Effector memory CD8-positive, alpha-beta T cell (primary cell): ENCODE results near the gene PAK3.

Experiments
- ATAC-seq: fragments of 150-1000 bp; cut with Tn5 transposase; replicated peaks from 2 replicates; pipeline ENCODE4 v1.10.0; 2021; ENCODE audit warnings: mild to moderate bottlenecking, moderate library complexity
- DNase-seq, 3 experiments: peaks; one replicate each; pipeline ENCODE4 v3.0.0; 2021
- H3K27ac Mint-ChIP-seq, 2 donors: one replicate each; pipeline ENCODE4 v1.8.0; 2022; ENCODE audit warnings: mild to moderate bottlenecking in 2 of 2, mixed read lengths in 2 of 2, moderate library complexity in 2 of 2
- H3K27me3 Mint-ChIP-seq, 2 donors: one replicate each; pipeline ENCODE4 v1.8.0; 2022; ENCODE audit warnings: mixed read lengths in 2 of 2
- H3K36me3 Mint-ChIP-seq: one replicate; pipeline ENCODE4 v1.8.0; 2022; ENCODE audit warnings: mild to moderate bottlenecking, moderate library complexity, mixed read lengths; ENCODE audit not compliant: insufficient read depth
- H3K4me1 Mint-ChIP-seq, 2 donors: one replicate each; pipeline ENCODE4 v1.8.0; 2022; ENCODE audit warnings: low read depth in 2 of 2, mixed read lengths in 2 of 2
- H3K4me3 Mint-ChIP-seq, 2 donors: one replicate each; pipeline ENCODE4 v1.8.0; 2022; ENCODE audit warnings: mild to moderate bottlenecking in 2 of 2, mixed read lengths in 2 of 2, moderate library complexity in 2 of 2
- H3K9me3 Mint-ChIP-seq, 2 donors: one replicate each; pipeline ENCODE4 v1.8.0; 2022; ENCODE audit warnings: mixed read lengths in 2 of 2

The PAK3 gene

GRCh38 chrX:111110098-111110775 is 14.2 kb downstream of the PAK3 start:
- no peaks in the 10 kb centered on the region for H3K36me3 Mint-ChIP-seq
- H3K27ac Mint-ChIP-seq: no peak overlapping the region
- ATAC-seq (no peak), DNase-seq (no peak)
- no peaks in the 10 kb centered on the region for H3K9me3 Mint-ChIP-seq
- no peaks in the 10 kb centered on the region for H3K4me1 Mint-ChIP-seq
- no peak overlapping the region for H3K4me3 Mint-ChIP-seq
- no peaks in the 10 kb centered on the region for H3K27me3 Mint-ChIP-seq

DNA sequence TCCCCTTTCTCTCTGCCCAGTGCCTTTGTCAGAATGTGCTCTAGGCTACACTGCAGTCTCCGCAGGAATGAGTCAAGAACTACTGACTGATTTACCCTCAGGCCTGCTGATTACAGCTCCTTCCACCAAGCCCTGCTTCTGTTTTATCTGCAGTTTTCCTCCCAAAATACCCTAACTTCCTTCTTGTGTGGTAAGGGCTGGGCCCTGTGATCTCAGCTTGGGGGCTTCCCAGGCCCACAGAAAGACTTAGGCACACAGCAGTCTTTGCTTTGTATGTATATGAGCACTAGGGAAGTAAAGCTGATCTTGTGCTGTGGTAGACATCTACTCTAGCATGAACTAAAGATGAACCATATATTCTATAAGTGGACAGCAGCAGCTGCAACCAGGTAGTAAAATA is 18.8 kb downstream of the PAK3 start:
- no peaks in the 10 kb centered on the region for H3K4me1 Mint-ChIP-seq
- ATAC-seq: no peak
- no peak overlapping the region for H3K4me3 Mint-ChIP-seq
- H3K36me3 Mint-ChIP-seq: no peaks in the 10 kb centered on the region
- no peaks in the 10 kb centered on the region for H3K9me3 Mint-ChIP-seq
- no peaks in the 10 kb centered on the region for H3K27me3 Mint-ChIP-seq
- no peak for DNase-seq
- H3K27ac Mint-ChIP-seq: no peak overlapping the region

DNA sequence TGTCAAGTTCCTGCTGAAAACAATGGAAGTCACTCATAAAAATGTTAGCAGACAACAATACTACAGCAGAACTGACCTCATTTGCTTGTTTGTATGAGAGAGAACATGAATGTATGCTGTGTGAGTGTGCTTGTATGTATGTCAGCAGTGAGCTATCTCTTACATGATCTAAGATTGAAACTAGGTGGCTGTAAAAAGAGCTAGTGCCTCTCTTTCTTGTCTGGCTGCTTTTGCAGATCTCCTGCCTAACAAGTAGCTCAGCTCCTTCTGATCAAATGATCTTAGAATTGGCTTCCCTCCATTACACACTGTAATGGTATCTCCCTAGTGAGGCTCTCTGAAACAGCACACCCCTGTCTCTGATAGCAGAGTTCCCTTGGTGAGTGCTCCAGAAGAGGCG is 20.7 kb downstream of the PAK3 start:
- Mint-ChIP-seq H3K27ac (no peak overlapping the region), H3K4me3 (no peak overlapping the region), H3K9me3 (no peaks in the 10 kb centered on the region), H3K36me3 (no peaks in the 10 kb centered on the region), H3K27me3 (no peaks in the 10 kb centered on the region), H3K4me1 (no peaks in the 10 kb centered on the region)
- DNase-seq: no peak
- ATAC-seq: no peak

GRCh38 chrX:111119341-111119740 is 23.4 kb downstream of the PAK3 start:
- Mint-ChIP-seq H3K4me1 (peaks cover 3 to 4% of the 10 kb centered on the region in 2 donors), H3K9me3 (no peaks in the 10 kb centered on the region), H3K4me3 (no peak overlapping the region), H3K27me3 (no peaks in the 10 kb centered on the region), H3K27ac (no peak overlapping the region), H3K36me3 (no peaks in the 10 kb centered on the region)
- DNase-seq: no peak
- ATAC-seq: no peak

GRCh38 chrX:111123125-111123524 is 27.1 kb downstream of the PAK3 start:
- H3K27ac Mint-ChIP-seq: peak overlapping the region; percentile 93 to 98
- H3K36me3 Mint-ChIP-seq: no peaks in the 10 kb centered on the region
- peak in 1 of 3 experiments; percentile 1 for DNase-seq
- H3K4me3 Mint-ChIP-seq: peak overlapping the region; percentile 76 to 79
- ATAC-seq: peak; percentile 50
- no peaks in the 10 kb centered on the region for H3K9me3 Mint-ChIP-seq
- no peaks in the 10 kb centered on the region for H3K27me3 Mint-ChIP-seq
- peaks cover 3 to 4% of the 10 kb centered on the region in 2 donors for H3K4me1 Mint-ChIP-seq

GRCh38 chrX:111123606-111124179 is 27.7 kb downstream of the PAK3 start:
- H3K27me3 Mint-ChIP-seq: no peaks in the 10 kb centered on the region
- no peaks in the 10 kb centered on the region for H3K36me3 Mint-ChIP-seq
- peak overlapping the region; percentile 93 to 98 for H3K27ac Mint-ChIP-seq
- ATAC-seq: peak; percentile 43
- H3K4me1 Mint-ChIP-seq: peaks cover 3 to 4% of the 10 kb centered on the region in 2 donors
- no peak for DNase-seq
- peak overlapping the region; percentile 76 to 79 for H3K4me3 Mint-ChIP-seq
- no peaks in the 10 kb centered on the region for H3K9me3 Mint-ChIP-seq

DNA sequence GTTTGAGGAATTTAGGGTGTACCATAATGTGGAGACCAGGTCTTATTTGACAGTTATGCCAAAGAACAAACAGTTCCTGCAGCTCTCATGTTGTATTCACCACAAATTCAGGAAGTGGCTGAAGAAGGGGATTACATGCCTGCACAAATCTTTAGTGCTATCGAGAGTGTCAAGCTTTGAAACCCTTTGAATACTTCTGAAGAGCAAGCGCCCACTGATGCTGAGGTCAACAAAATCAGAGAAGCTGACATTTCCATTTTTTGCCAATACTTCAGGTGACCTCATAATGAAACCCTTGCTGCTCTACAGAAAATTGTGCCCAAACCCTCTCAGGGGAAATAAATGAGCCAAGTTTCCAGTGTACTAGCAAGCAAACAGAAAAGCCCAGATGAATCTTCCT is 28.4 kb downstream of the PAK3 start:
- Mint-ChIP-seq H3K27ac (no peak overlapping the region), H3K4me1 (peaks cover 3 to 4% of the 10 kb centered on the region in 2 donors), H3K9me3 (no peaks in the 10 kb centered on the region), H3K27me3 (peaks cover 0 to under 1% of the 10 kb centered on the region in 2 donors), H3K4me3 (no peak overlapping the region), H3K36me3 (no peaks in the 10 kb centered on the region)
- DNase-seq: no peak
- ATAC-seq: peak; percentile 12

DNA sequence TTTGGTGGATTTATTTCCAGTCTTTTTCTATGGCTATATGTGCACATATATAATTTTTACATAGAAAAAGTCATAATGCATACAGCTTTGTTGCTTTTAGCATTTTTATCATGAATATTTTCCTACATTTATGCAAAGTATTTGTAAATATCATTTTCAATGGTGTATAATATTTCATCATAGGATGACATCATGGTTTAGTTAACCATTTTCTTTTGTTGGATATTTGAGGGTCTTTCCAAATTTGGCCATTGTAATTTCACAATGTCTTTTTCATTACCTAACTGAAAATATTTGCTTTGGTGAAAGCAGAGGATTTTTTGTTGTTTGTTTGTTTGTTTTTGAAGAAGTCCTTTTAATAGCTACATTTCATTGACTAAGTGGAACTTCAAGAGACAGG is 31.0 kb downstream of the PAK3 start:
- Mint-ChIP-seq H3K27me3 (peaks cover 0 to 5% of the 10 kb centered on the region in 2 donors), H3K36me3 (no peaks in the 10 kb centered on the region), H3K9me3 (no peaks in the 10 kb centered on the region), H3K4me3 (no peak overlapping the region), H3K4me1 (peaks cover 3 to 4% of the 10 kb centered on the region in 2 donors), H3K27ac (no peak overlapping the region)
- no peak for ATAC-seq
- no peak for DNase-seq

GRCh38 chrX:111129921-111130320 is 33.9 kb downstream of the PAK3 start:
- DNase-seq (no peak), ATAC-seq (no peak)
- Mint-ChIP-seq H3K27me3 (peaks cover 0 to 5% of the 10 kb centered on the region in 2 donors), H3K36me3 (no peaks in the 10 kb centered on the region), H3K4me3 (no peak overlapping the region), H3K4me1 (no peaks in the 10 kb centered on the region), H3K9me3 (no peaks in the 10 kb centered on the region), H3K27ac (no peak overlapping the region)

DNA sequence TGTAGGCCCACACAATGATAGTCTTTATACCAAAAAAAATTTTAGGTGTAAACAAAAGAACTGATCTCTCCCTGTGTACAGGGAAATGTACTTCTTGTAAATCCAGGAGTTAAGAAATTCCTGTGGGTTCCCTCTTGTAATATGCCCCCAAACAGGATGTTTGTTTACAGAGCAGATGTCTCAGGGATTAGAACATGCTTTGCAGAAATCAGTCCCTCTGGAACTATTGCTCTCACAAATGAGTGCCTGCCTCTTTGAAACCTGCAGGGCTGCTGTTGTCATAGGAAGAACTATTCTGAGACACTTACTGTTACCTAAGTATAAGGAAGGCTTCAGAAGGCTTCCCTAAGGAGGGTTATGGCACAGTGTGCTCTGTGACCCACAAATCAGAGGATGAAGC is 35.6 kb downstream of the PAK3 start:
- no peaks in the 10 kb centered on the region for H3K4me1 Mint-ChIP-seq
- H3K36me3 Mint-ChIP-seq: no peaks in the 10 kb centered on the region
- no peak overlapping the region for H3K4me3 Mint-ChIP-seq
- DNase-seq (no peak), ATAC-seq (no peak)
- H3K27ac Mint-ChIP-seq: no peak overlapping the region
- no peaks in the 10 kb centered on the region for H3K9me3 Mint-ChIP-seq
- peaks cover 0 to 5% of the 10 kb centered on the region in 2 donors for H3K27me3 Mint-ChIP-seq

- DNase-seq: no peak
- ATAC-seq: no peak
- H3K27me3 Mint-ChIP-seq: peaks cover 0 to 8% of the 10 kb centered on the region in 2 donors
- no peaks in the 10 kb centered on the region for H3K9me3 Mint-ChIP-seq
- H3K36me3 Mint-ChIP-seq: no peaks in the 10 kb centered on the region
- no peaks in the 10 kb centered on the region for H3K4me1 Mint-ChIP-seq
- no peak overlapping the region for H3K27ac Mint-ChIP-seq
- no peak overlapping the region for H3K4me3 Mint-ChIP-seq
These were observed 37.4 kb downstream of the PAK3 start for GRCh38 chrX:111133389-111133788.

DNA sequence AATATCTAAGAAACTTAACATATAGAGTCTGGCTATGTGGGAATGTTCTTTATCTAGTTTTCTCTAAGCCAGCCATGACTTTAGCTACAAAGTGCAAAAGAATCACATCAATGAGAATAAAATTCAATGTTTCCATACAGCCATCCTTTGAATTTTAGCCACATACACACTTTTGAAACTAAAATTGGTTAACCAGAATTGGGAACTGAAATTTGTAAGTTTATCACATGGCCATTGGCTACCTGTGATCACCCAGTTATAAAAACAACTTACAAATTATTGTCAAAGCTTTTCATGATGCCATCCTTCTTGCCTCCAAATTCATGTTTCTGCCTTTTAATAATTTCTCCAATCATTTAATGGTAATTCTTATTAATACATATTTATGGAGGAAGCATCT is 49.9 kb downstream of the PAK3 start:
- Mint-ChIP-seq H3K9me3 (no peaks in the 10 kb centered on the region), H3K27ac (no peak overlapping the region), H3K4me3 (no peak overlapping the region), H3K27me3 (peaks cover 0 to 8% of the 10 kb centered on the region in 2 donors), H3K4me1 (no peaks in the 10 kb centered on the region), H3K36me3 (no peaks in the 10 kb centered on the region)
- no peak for DNase-seq
- ATAC-seq: no peak

- no peaks in the 10 kb centered on the region for H3K4me1 Mint-ChIP-seq
- no peak for DNase-seq
- H3K27me3 Mint-ChIP-seq: peaks cover 5 to 9% of the 10 kb centered on the region in 2 donors
These were observed 55.8 kb downstream of the PAK3 start for GRCh38 chrX:111151764-111152163.

DNA sequence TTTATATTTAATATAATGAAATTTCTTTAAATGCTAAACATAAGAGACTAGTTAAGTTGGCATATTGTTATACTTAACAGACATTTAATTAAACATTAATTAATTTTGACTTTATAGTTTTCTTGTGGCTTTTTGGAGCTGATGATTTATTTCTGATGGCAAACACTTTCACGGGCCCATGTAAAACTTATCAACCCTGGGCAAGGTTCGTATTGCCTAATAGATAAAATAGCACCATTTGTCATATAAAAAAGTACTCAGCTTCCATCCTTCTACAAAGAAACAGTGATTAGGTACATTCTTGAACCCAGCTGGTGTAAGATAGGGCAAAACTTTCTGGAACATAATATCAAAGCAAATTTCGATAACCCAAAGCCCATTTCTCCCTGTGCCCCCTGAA is 63.2 kb downstream of the PAK3 start:
- Mint-ChIP-seq H3K4me1 (no peaks in the 10 kb centered on the region), H3K27ac (no peak overlapping the region), H3K27me3 (peaks cover 5 to 9% of the 10 kb centered on the region in 2 donors), H3K9me3 (no peaks in the 10 kb centered on the region), H3K36me3 (peaks cover 2% of the 10 kb centered on the region), H3K4me3 (no peak overlapping the region)
- ATAC-seq: no peak
- no peak for DNase-seq

More at GRCh38 chrX:111151764-111152163, 55.8 kb downstream of the PAK3 start:
- no peak for ATAC-seq
- Mint-ChIP-seq H3K9me3 (no peaks in the 10 kb centered on the region), H3K4me3 (no peak overlapping the region), H3K27ac (no peak overlapping the region), H3K36me3 (no peaks in the 10 kb centered on the region)
